Liver (tissue), 9 donors: ENCODE results near the gene TRNAU1AP. TPM values are rescaled to one million over a fixed set of nuclear protein-coding genes. Genes with fewer than 3 reads are reported as not detected.

Source experiments
- DNase-seq: peaks from one replicate; pipeline ENCODE4 v3.0.0-alpha.2; 2017; ENCODE audit warnings: low spot score
- H3K27ac ChIP-seq, 2 donors: one replicate each; pipeline ENCODE4 v1.7.0; 2013; ENCODE audit warnings: inconsistent platforms in 2 of 2, low read length in 2 of 2, control low read depth in 1 of 2, low read depth in 1 of 2, mild to moderate bottlenecking in 1 of 2
- H3K27me3 ChIP-seq, 4 donors: one replicate each; pipeline versions ENCODE4 v1.6.1 to v1.7.0; 2013; ENCODE audit warnings: low read length in 3 of 4, inconsistent platforms in 1 of 4, mild to moderate bottlenecking in 1 of 4, moderate library complexity in 1 of 4; ENCODE audit not compliant: control insufficient read depth in 4 of 4, insufficient read depth in 4 of 4
- H3K36me3 ChIP-seq, 4 donors: one replicate each; pipeline versions ENCODE4 v1.6.1 to v1.7.0; 2013; ENCODE audit warnings: low read length in 3 of 4, mild to moderate bottlenecking in 3 of 4, low read depth in 1 of 4, moderate library complexity in 1 of 4; ENCODE audit not compliant: control insufficient read depth in 4 of 4, insufficient read depth in 3 of 4
- H3K4me1 ChIP-seq, 4 donors: one replicate each; pipeline versions ENCODE4 v1.6.1 to v1.7.0; 2013; ENCODE audit warnings: low read length in 3 of 4, mild to moderate bottlenecking in 3 of 4, moderate library complexity in 1 of 4; ENCODE audit not compliant: control insufficient read depth in 4 of 4, insufficient read depth in 4 of 4
- H3K4me3 ChIP-seq, 3 donors: one replicate each; pipeline versions ENCODE4 v1.6.1 to v1.7.0; 2013; ENCODE audit warnings: low read length in 3 of 3, control low read depth in 1 of 3, low read depth in 1 of 3, mild to moderate bottlenecking in 1 of 3
- H3K9ac ChIP-seq, 2 donors: one replicate each; pipeline ENCODE4 v1.7.0; 2013; ENCODE audit warnings: low read length in 2 of 2, mild to moderate bottlenecking in 2 of 2, moderate library complexity in 2 of 2, control low read depth in 1 of 2, low read depth in 1 of 2
- H3K9me3 ChIP-seq, 4 donors: one replicate each; pipeline versions ENCODE4 v1.6.1 to v1.7.0; 2013; ENCODE audit warnings: low read length in 3 of 4; ENCODE audit not compliant: control insufficient read depth in 4 of 4
- ATF3 ChIP-seq: IDR thresholded peaks from 2 replicates; pipeline ENCODE4 v1.6.1; 2016; ENCODE audit warnings: antibody characterized with exemption
- CTCF ChIP-seq: fragments of 150-350 bp; IDR thresholded peaks from 2 replicates; pipeline ENCODE4 v1.5.1; 2017; ENCODE audit warnings: improper control_type of control experiment, low read depth, low read length; ENCODE audit not compliant: missing input control
- FOXA2 ChIP-seq: IDR thresholded peaks from 2 replicates; pipeline ENCODE4 v1.6.1; 2016; ENCODE audit warnings: antibody characterized with exemption
- GABPA ChIP-seq, 2 donors: IDR thresholded peaks in 1 of 2; conservative IDR thresholded peaks in 1 of 2; 2 replicates each; pipeline ENCODE4 v1.6.1; 2016; ENCODE audit warnings: antibody characterized with exemption in 2 of 2, mild to moderate bottlenecking in 1 of 2, moderate library complexity in 1 of 2
- HNF4A ChIP-seq, 2 donors: conservative IDR thresholded peaks; 2 replicates each; pipeline ENCODE4 v1.6.1; 2016; ENCODE audit warnings: antibody characterized with exemption in 2 of 2, mild to moderate bottlenecking in 2 of 2
- HNF4G ChIP-seq: IDR thresholded peaks from 2 replicates; pipeline ENCODE4 v1.6.1; 2016; ENCODE audit warnings: antibody characterized with exemption
- JUND ChIP-seq, 2 donors: IDR thresholded peaks; 2 replicates each; pipeline ENCODE4 v1.6.1; 2016; ENCODE audit warnings: antibody characterized with exemption in 2 of 2
- MAX ChIP-seq: IDR thresholded peaks from 2 replicates; pipeline ENCODE4 v1.6.1; 2016; ENCODE audit warnings: antibody characterized with exemption
- NR2F2 ChIP-seq: IDR thresholded peaks from 2 replicates; pipeline ENCODE4 v1.6.1; 2016; ENCODE audit warnings: antibody characterized with exemption
- RAD21 ChIP-seq, 2 donors: IDR thresholded peaks; 2 replicates each; pipeline ENCODE4 v1.6.1; 2016; ENCODE audit warnings: antibody characterized with exemption in 2 of 2, mild to moderate bottlenecking in 2 of 2
- REST ChIP-seq: IDR thresholded peaks from 2 replicates; pipeline ENCODE4 v1.6.1; 2016; ENCODE audit warnings: antibody characterized with exemption, mild to moderate bottlenecking
- RXRA ChIP-seq, 2 donors: IDR thresholded peaks; 2 replicates each; pipeline ENCODE4 v1.6.1; 2017 to 2018; ENCODE audit warnings: antibody characterized with exemption in 2 of 2, mild to moderate bottlenecking in 1 of 2
- SP1 ChIP-seq: IDR thresholded peaks from 2 replicates; pipeline ENCODE4 v1.6.1; 2018; ENCODE audit warnings: antibody characterized with exemption, mild to moderate bottlenecking
- TAF1 ChIP-seq: conservative IDR thresholded peaks from 2 replicates; pipeline ENCODE4 v1.6.1; 2016; ENCODE audit warnings: antibody characterized with exemption, mild to moderate bottlenecking
- YY1 ChIP-seq: IDR thresholded peaks from 2 replicates; pipeline ENCODE4 v1.6.1; 2016; ENCODE audit warnings: antibody characterized with exemption, mild to moderate bottlenecking
- ZBTB33 ChIP-seq: IDR thresholded peaks from 2 replicates; pipeline ENCODE4 v1.6.1; 2016; ENCODE audit warnings: antibody characterized with exemption
- WGBS: extraction: QIAGEN DNeasy Blood & Tissue Kit; methylation state at CpG from one replicate; pipeline ENCODE4 v1.1.7; 2013; 5-methylcytosine and 5-hydroxymethylcytosine counted together
- polyA plus RNA-seq, 2 donors: library from polyadenylated mRNA; stranded (reverse) in 1 of 2; unstranded in 1 of 2; fragments of 200-250 nt in 1 of 2; fragments of >200 nt in 1 of 2; fragmentation: Nextera tagmentation in 1 of 2; extraction: Ambion mirVana in 1 of 2; gene quantifications; one replicate each; pipeline versions ENCODE4 v1.2.1 to v1.2.3, GENCODE V29; 2013 to 2015
- total RNA-seq, 2 donors: library from RNA; depleted of rRNA; stranded (reverse); fragments of >200 nt; gene quantifications; one replicate each; pipeline ENCODE4 v1.2.3, GENCODE V29; 2014
- donor health status: healthy.
- donor health status: healthy.
- donor health status: healthy.
- donor health status: healthy.
- donor health status: healthy.

The TRNAU1AP gene
- total and polyA plus RNA-seq, 4 donors: 5.6 to 12.0 (median 8.8) TPM

- no peaks in the 10 kb centered on the region for H3K9me3 ChIP-seq
- 86% methylated on average over 3 of the region's 3 CpGs for WGBS
- no peak overlapping the region for H3K9ac ChIP-seq
- no peak for DNase-seq
- H3K4me3 ChIP-seq: no peak overlapping the region
- H3K27me3 ChIP-seq: no peaks in the 10 kb centered on the region
- no peak overlapping the region for H3K27ac ChIP-seq
- TF ChIP-seq RXRA (IDR thresholded peaks at IDR 0.05): no peak
- no peak for TF ChIP-seq RAD21 (IDR thresholded peaks at IDR 0.05)
- no peaks in the 10 kb centered on the region for H3K4me1 ChIP-seq
- H3K36me3 ChIP-seq: peaks cover 12 to 36% (median 17%) of the 10 kb centered on the region in 4 donors
Measured at GRCh38 chr1:28601696-28602095, 48.8 kb downstream of the TRNAU1AP start.

- Histone ChIP-seq H3K9me3 (no peaks in the 10 kb centered on the region), H3K4me3 (no peak overlapping the region), H3K27ac (no peak overlapping the region), H3K9ac (no peak overlapping the region), H3K27me3 (no peaks in the 10 kb centered on the region), H3K4me1 (no peaks in the 10 kb centered on the region), H3K36me3 (peaks cover 12 to 44% (median 24%) of the 10 kb centered on the region in 4 donors)
- WGBS: 75% methylated on average over 15 of the region's 15 CpGs
- peak; percentile 52 for DNase-seq
- TF ChIP-seq RAD21 (IDR thresholded peaks at IDR 0.05) (peak; percentile 87 to 90), CTCF (peak; percentile 73), SP1 (no peak), HNF4G (no peak), YY1 (peak; percentile 20)
Measured at GRCh38 chr1:28602536-28603439, 49.9 kb downstream of the TRNAU1AP start.

- Histone ChIP-seq H3K4me1 (no peaks in the 10 kb centered on the region), H3K9me3 (no peaks in the 10 kb centered on the region), H3K36me3 (peaks cover 16 to 44% (median 24%) of the 10 kb centered on the region in 4 donors), H3K4me3 (no peak overlapping the region), H3K27ac (no peak overlapping the region), H3K9ac (no peak overlapping the region), H3K27me3 (no peaks in the 10 kb centered on the region)
- WGBS: 85% methylated on average over 5 of the region's 5 CpGs
- no peak for DNase-seq
- TF ChIP-seq FOXA2: no peak
- no peak for TF ChIP-seq ATF3
- no peak for TF ChIP-seq RXRA (IDR thresholded peaks at IDR 0.05)
- TF ChIP-seq HNF4A (conservative IDR thresholded peaks at IDR 0.05): no peak
- no peak for TF ChIP-seq MAX
- TF ChIP-seq NR2F2: no peak
- no peak for TF ChIP-seq HNF4G
- TF ChIP-seq TAF1: no peak
- no peak for TF ChIP-seq REST
- no peak for TF ChIP-seq GABPA (IDR thresholded peaks at IDR 0.05 in 1 of 2, conservative IDR thresholded peaks at IDR 0.05 in 1 of 2)
- no peak for TF ChIP-seq SP1
- TF ChIP-seq JUND (IDR thresholded peaks at IDR 0.05): no peak
- TF ChIP-seq ZBTB33: no peak
- TF ChIP-seq YY1: no peak
- no peak for TF ChIP-seq CTCF
Measured at GRCh38 chr1:28604411-28604810, 51.5 kb downstream of the TRNAU1AP start.
